ENCODE data around the gene DENND1A. TPM values are rescaled to one million over a fixed set of nuclear protein-coding genes. Genes with fewer than 3 reads are reported as not detected.

The DENND1A gene
- total RNA-seq, 2 experiments from 2014 or later: 21.9 to 23.3 TPM

DNA sequence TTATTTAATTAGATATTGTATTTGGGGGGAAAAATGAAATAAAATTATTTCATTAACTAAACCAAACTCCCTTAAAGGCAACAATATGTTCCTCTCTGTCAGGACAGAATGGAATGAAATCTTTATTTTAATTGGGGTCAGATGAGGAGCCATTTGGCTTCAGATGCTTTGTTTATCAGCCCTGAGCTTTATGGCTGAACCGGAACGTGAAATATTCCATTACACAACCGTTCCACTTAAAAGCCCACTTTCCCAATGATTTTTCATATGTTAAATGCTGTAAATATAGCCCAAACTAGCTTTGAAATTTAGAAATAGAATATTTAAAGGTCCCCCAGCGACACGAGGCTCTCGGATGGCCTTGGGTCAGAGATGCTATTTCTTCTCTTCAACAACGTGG lies 424.4 kb downstream of the DENND1A start:
- CTCF ChIA-PET: no interaction called here
- no peak for DNase-seq
- TF ChIP-seq, protein P1, sequence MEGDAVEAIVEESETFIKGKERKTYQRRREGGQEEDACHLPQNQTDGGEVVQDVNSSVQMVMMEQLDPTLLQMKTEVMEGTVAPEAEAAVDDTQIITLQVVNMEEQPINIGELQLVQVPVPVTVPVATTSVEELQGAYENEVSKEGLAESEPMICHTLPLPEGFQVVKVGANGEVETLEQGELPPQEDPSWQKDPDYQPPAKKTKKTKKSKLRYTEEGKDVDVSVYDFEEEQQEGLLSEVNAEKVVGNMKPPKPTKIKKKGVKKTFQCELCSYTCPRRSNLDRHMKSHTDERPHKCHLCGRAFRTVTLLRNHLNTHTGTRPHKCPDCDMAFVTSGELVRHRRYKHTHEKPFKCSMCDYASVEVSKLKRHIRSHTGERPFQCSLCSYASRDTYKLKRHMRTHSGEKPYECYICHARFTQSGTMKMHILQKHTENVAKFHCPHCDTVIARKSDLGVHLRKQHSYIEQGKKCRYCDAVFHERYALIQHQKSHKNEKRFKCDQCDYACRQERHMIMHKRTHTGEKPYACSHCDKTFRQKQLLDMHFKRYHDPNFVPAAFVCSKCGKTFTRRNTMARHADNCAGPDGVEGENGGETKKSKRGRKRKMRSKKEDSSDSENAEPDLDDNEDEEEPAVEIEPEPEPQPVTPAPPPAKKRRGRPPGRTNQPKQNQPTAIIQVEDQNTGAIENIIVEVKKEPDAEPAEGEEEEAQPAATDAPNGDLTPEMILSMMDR (IDR thresholded peaks at IDR 0.05): no peak
- intact Hi-C loops (cut with micrococcal nuclease): loop anchor here (10.0 kb wide), 1 partner anchor 61 kb away; no protein-coding TSS in a partner anchor
- no peak for ATAC-seq
- Mint-ChIP-seq H3K27me3 (no peaks in the 10 kb centered on the region), H3K27ac (no peak overlapping the region), H3K36me3 (ENCODE audit: low read depth) (no peaks in the 10 kb centered on the region), H3K4me3 (no peak overlapping the region), H3K9me3 (no peaks in the 10 kb centered on the region), H3K4me1 (ENCODE audit: low read depth) (no peaks in the 10 kb centered on the region)
- POLR2A ChIA-PET: no interaction called here

DNA sequence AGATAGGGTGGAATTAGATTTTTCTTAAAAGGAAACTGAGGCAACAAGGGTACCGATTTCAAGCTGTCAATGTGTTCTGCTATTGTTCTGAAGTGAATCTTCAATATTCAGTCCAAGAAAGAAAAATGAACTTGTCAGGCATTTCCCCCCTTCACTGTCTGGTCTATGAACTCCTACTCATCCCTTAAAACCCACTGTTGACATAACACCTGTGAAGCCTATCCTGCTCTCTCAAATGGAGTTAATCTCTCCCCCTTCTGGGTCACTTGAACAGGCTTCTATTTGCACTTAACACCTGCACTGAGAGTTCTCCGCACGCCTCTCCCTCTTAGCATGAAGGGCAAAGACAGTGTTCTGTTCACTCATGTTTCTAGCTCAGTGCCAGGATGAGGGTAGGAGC lies 429.6 kb downstream of the DENND1A start:
- H3K4me1 Mint-ChIP-seq (ENCODE audit: low read depth): no peaks in the 10 kb centered on the region
- H3K4me3 Mint-ChIP-seq: no peak overlapping the region
- H3K36me3 Mint-ChIP-seq (ENCODE audit: low read depth): no peaks in the 10 kb centered on the region
- H3K9me3 Mint-ChIP-seq: no peaks in the 10 kb centered on the region
- CTCF ChIA-PET: no interaction called here
- no peak for ATAC-seq
- no peak overlapping the region for H3K27ac Mint-ChIP-seq
- H3K27me3 Mint-ChIP-seq: no peaks in the 10 kb centered on the region
- TF ChIP-seq, protein P1 (IDR thresholded peaks at IDR 0.05): no peak
- intact Hi-C loops (cut with micrococcal nuclease): loop anchor here (10.0 kb wide), 1 partner anchor 56 kb away; no protein-coding TSS in a partner anchor
- no peak for DNase-seq
- POLR2A ChIA-PET: no interaction called here

- H3K4me1 Mint-ChIP-seq (ENCODE audit: low read depth): no peaks in the 10 kb centered on the region
- ATAC-seq (no peak), DNase-seq (no peak)
- intact Hi-C loops (cut with micrococcal nuclease): no loop called here
- H3K4me3 Mint-ChIP-seq: no peak overlapping the region
- ChIA-PET CTCF (no interaction called here), POLR2A (no interaction called here)
- TF ChIP-seq, protein P1 (IDR thresholded peaks at IDR 0.05): no peak
- H3K27me3 Mint-ChIP-seq: no peaks in the 10 kb centered on the region
- H3K27ac Mint-ChIP-seq: no peak overlapping the region
- no peaks in the 10 kb centered on the region for H3K36me3 Mint-ChIP-seq (ENCODE audit: low read depth)
- H3K9me3 Mint-ChIP-seq: no peaks in the 10 kb centered on the region
These were observed 432.1 kb downstream of the DENND1A start for GRCh38 chr9:123497830-123498229.

DNA sequence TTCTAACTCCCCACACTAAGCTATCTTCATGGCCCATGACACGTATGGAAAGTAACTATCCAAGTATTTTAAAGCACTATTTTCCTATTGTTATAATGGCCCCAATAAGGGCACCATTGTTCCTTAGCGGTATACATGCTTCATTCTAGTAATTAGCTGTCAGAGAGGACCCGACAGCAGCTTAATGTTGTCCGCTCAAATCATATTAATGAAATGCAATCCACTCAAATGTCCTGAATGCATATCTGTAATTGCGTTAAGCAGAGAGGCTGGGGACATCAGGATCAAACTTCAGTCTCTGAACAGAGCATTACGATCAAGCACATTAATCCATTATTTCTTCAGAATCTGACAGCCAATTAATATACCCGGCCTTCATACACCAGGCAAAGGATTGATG lies 434.2 kb downstream of the DENND1A start:
- Mint-ChIP-seq H3K9me3 (no peaks in the 10 kb centered on the region), H3K27me3 (no peaks in the 10 kb centered on the region)
- CTCF ChIA-PET: no interaction called here

DNA sequence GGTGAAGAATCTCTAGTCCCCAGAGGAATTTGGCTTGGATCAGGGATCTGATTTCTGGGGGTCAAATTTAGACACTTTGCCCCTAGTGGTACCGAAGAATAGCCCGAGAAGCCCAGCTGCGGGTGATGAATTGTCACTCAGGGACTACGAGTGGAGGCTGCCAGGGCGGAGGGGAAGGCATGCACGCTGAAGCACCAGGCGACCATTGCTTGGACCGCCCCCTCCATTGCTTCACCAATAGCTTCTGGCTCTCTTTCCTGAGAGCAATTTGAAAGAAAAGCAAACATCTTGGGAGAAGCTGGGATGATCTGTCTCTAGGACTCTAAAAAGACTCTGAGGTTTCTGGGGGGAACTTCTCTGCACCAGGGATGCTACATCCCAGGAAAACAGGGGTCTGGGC lies 436.3 kb downstream of the DENND1A start:
- H3K36me3 Mint-ChIP-seq (ENCODE audit: low read depth): peaks cover 1% of the 10 kb centered on the region

More for the DNA sequence above, 434.2 kb downstream of the DENND1A start:
- DNase-seq: no peak
- ATAC-seq: no peak
- TF ChIP-seq, protein P1 (IDR thresholded peaks at IDR 0.05): no peak
- Mint-ChIP-seq H3K4me1 (ENCODE audit: low read depth) (no peaks in the 10 kb centered on the region), H3K27ac (no peak overlapping the region), H3K4me3 (no peak overlapping the region), H3K36me3 (ENCODE audit: low read depth) (no peaks in the 10 kb centered on the region)
- intact Hi-C loops (cut with micrococcal nuclease): no loop called here
- POLR2A ChIA-PET: no interaction called here

More for the DNA sequence above, 436.3 kb downstream of the DENND1A start:
- Mint-ChIP-seq H3K4me3 (no peak overlapping the region), H3K27me3 (no peaks in the 10 kb centered on the region), H3K9me3 (no peaks in the 10 kb centered on the region), H3K4me1 (ENCODE audit: low read depth) (no peaks in the 10 kb centered on the region), H3K27ac (no peak overlapping the region)
- TF ChIP-seq, protein P1 (IDR thresholded peaks at IDR 0.05): no peak
- DNase-seq (no peak), ATAC-seq (no peak)
- ChIA-PET POLR2A (no interaction called here), CTCF (no interaction called here)
- intact Hi-C loops (cut with micrococcal nuclease): no loop called here

All from activated CD8-positive, alpha-beta T cell treated with anti-CD3 and anti-CD28 coated beads for 36 hours (primary cell).